GM19395 (cell line): ENCODE data around the gene ACTL6B.

Source experiments
- ATAC-seq: cut with Tn5 transposase; IDR thresholded peaks from one replicate; pipeline ENCODE4 v1.9.1; 2021; ENCODE audit warnings: mild to moderate bottlenecking, moderate library complexity; ENCODE audit not compliant: unreplicated experiment

Gene ACTL6B

GRCh38 chr7:100602889-100603725 is 53.1 kb downstream of the ACTL6B start:
- no peak for ATAC-seq

DNA sequence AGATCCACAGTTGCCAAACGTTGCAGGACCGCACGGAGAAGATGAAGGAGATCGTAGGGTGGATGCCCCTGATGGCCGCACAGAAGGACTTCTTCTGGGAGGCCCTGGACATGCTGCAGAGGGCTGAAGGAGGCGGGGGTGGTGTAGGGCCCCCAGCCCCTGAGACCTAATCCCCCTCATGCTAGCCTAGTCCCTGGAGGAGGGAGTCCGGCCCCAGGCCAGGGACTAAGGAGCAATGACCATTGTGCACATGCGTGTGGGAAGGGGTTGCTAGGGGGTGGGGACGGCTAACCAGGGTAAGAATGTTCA is 55.6 kb downstream of the ACTL6B start:
- no peak for ATAC-seq

DNA sequence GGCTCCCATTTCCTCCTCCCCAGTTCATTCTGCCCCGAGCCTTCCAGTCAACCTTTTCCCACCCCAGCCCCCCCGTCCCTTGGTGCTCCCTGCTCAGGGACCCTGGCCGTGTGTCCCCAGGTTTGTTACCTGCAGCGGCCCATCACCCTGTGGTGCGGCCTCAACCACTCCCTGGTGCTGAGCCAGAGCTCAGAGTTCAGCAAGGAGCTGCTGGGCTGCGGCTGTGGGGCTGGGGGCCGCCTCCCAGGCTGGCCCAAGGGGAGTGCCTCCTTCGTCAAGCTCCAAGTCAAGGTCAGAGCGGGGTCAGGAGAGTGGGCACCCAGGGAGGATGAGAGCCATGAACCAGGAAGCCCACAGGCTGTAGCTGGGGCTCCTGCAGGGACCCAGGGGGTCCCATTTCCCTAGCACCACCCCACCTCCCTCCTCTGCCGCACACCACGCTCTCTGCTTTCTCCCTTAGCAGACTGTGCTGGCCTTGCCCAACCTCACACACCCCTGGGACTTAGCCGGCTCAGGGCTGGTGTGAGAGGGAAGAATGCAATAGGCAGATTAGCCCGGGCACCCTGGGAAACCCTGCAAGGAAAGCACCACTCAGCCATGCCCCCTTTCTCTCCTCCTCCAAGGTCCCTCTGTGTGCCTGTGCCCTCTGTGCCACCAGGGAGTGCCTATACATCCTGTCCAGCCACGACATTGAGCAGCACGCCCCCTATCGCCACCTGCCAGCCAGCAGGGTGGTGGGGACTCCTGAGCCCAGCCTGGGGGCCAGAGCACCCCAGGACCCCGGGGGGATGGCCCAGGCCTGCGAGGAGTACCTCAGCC is 56.1 kb downstream of the ACTL6B start:
- no peak for ATAC-seq

DNA sequence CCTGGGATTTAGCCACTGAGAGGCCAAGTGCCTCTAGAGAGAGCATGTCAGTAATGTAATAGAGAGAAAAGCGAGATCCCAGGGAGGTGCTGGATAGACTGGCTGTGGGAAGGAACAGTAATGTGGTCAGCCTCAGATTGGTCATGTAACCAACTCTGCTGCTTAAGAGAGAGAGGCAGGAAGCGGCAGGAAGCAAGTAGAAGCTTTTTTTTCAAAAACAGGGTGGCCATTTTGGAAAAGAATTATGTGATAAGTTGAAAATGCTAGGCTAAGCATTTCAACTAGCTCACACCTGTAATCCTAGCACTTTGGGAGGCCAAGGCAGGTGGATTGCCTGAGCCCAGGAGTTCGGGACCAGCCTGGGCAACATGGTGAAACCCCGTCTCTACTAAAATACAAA is 57.8 kb downstream of the ACTL6B start:
- no peak for ATAC-seq

DNA sequence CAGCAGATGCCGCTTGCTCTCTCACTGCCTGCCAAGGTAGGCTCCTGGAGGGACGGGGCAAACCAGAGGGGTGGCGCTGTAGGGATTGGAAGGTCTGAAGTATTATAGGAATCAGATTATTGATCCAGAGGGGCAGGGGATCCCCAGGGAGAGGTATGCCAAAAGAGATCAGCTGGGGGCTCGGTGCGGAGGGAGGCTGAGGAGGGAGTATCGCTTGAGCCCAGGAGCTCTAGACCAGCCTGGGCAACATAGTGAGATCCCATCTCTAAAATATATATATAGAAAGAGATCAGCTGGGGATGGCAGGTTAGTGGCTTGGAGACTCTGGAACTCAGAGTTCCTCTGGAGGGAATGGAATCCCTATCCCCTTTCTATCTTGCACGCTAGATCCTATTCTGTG is 61.1 kb downstream of the ACTL6B start:
- no peak for ATAC-seq
